Bone marrow (tissue), 2 donors: ENCODE results near the gene HOXB5.

Experiments
- DNase-seq, 2 donors: peaks; one replicate each; lab custom pipeline; 2025; lab: John Stamatoyannopoulos, UW

HOXB5 gene

DNA sequence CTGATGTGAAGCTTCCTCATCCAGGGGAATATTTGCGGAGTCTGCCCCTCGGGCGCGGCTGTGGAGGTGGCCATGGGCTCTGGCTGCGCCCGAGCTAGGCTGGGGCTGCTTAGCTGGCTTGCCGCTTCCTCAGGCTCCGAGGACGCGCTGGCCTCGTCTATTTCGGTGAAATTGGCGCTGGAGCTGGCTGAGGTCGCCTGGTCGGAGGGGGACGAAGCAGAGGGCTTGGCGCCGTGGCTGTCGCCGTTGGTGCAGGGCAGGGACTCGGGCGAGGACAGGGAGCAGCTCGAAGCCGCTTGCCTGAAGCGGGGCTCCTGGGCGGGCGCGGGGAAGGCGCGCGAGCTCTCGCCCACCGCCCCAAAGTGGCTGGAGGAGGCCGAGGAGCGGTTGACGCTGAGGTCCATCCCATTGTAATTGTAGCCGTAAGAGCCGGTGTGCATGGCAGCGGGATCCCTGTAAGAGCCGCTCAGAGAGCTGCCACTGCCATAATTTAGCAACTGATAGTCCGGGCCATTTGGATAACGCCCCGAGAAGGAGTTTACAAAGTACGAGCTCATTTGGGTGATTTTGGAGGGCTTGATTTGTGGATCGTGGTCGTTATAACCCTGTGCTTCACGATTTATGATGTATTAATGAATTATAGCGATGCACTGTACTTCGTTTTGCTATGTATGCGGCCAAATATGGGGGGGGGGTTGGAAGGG lies at the start of gene HOXB5:
TSS of gene HOXB5 (minus strand) at position 654 of the 704 bp plus-strand sequence. CDS start at position 557, 97 bp downstream.
- DNase-seq: peak in 1 of 2 donors; percentile 57

GRCh38 chr17:48642843-48643696 lies 49.5 kb upstream of the HOXB5 start:
- no peak for DNase-seq

GRCh38 chr17:48642059-48642842 lies 48.7 kb upstream of the HOXB5 start:
- DNase-seq: no peak

DNA sequence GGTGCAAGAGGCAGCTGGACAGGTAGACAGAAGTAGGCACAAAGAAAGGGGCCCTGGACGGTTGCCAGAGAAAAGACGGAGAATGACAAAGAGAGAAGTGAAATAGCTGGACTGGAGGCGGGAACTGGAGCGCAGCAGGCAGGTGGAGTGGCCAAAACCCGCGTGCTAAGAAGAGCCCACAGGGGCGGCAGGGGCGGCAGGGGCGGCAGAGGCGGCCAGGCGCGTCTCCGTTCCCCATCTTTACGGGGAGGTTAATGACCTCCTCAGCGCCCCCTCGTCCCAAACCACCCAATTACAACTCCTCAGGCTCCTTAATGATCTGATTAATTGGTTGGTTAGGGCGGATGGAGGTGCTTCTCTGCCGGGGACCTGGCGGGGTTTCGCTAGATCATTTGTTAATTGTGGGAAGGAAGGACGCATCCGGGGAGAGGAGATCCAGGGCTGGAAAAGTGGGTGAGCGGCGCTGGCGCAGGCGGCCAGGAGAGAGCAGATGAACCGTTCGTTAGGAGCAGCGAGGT lies 48.0 kb upstream of the HOXB5 start:
- DNase-seq: no peak

DNA sequence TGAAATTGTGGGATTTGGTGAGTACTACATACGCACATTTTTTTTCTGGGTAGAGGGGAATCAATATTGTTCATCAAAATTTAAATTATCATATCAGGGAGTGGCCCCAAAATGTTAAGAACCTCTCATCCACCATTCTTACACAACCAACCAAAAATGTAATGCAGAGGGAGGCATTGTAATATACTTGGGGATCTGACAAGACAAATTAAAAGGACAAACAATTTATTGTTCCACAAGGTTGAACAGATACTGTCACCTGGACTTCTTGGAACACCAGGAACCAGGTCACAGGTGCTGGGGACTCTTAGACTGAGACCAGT lies 47.2 kb upstream of the HOXB5 start:
- no peak for DNase-seq

DNA sequence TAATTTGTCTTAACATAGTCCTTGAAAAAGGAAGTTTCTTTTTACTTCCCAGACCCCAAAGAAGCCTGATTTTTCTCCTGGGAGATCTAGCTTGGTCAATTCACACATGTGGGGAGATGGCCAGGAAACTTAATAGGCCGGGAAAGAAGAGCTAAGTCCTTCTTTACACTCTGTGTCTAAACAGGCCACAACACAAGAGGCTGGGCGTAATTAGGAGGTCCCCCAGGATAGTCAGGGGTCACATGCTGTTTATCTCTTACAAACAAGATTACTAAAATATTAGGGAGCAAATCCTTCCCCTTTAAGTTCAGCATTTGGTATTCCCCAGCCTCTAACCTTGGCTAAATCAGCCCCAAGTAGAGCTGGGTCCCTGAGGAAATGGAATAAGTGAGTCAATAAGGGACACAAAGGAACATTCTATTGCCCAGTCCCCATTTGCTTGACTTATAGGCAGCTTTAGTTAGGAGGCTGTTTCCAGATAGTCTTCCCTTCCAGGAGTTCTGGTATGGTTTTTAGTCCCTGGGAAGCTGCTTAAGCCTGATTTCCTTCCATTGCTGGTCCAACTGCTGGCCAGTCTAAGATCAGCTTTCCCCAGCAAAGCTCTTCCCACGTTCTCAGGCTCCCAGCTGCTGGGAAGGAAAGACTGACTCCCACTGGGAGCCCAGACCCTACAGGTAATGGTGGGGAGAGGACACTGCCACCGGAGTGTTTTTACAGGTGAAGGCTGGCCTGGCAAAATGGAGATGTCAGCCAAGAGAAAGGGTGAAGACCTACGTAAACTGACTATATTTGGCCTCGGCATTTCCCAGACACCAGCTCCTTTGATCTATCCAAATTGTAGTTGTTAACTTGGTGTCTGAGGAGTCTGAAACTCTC lies 46.6 kb upstream of the HOXB5 start:
- DNase-seq: no peak

DNA sequence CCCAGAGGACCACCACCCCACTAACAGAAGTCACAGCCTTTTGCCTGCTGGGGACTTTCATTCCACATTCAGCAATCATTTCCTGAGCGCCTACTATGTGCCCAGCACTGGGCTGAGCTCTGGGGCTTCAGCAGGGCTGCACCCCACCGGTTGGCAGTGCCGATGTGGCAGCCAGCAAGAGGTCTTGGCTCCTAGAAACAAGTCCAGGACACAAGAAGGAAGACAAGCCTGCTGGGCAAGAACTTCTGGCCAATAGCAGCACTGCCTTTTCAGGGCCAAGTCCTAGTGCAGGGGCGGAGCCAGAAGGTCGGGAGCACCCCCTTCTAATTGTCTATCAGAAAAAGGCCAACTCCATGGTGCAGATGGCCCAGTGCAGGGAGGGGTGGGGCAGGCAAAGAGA lies 45.6 kb upstream of the HOXB5 start:
- DNase-seq: no peak

GRCh38 chr17:48637323-48638260 lies 44.0 kb upstream of the HOXB5 start:
- no peak for DNase-seq

DNA sequence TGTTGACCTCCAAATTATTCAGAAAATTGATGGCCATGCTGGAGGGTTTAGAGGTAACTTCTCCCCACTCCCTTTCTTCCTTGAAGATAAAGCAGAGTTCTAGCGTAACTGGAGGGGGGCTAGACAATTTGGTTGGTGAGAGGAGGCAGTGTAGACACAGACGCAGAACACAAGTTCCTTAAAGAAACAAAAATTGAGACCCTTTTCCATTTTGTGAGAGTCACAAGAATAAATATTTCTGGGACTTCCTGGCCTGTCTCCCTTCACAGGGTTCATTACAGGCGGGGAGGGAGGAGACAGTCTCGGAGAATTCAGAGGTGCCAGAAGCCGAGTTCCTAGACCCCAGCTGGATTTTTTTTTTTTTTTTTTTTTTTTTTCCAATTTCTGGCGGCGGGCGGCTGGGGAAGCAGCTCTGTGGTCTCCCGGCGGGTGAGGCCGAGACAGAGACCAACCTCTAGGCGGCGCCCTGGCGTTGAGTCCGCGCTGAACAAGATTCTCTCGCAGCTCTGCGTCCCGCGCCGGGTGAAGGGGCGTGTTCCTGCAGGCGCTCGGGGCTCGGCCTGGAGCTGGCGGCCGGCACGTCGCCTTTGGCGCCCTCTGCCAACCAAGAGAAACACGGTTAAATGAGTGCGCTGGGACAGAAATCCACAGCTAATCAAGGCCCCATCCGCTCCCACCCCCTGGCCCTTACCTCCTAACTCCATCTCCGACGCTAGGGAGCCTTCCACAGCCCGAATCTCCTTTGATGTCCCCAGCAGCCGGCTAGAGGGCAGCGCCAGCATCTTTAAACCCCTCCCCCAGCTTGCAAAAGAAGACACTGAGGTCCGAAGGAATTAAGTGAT lies 42.8 kb upstream of the HOXB5 start:
- DNase-seq: peak in 1 of 2 donors; percentile 43

GRCh38 chr17:48634493-48635208 lies 41.1 kb upstream of the HOXB5 start:
- DNase-seq: no peak

DNA sequence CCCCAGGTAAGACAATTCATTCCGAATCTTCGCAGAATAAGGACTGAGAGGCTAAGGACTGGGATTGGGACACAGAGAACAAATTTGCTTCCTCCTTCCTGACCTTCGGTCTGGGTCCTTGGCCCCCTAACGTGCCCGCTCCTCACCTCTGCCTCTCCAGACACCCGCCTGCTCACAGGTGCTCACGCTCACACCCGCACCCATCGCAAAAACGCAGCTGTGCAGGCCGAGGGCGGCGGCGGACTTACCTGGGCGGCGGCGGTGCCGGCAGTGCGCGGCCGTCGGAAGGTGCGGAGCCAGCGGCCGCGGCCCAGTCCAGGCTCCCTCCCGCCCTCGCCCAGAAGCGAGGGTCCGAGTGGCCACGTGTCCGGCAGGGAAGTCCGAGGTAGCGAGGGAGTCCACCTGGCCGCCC lies 39.7 kb upstream of the HOXB5 start:
- DNase-seq: no peak

- DNase-seq: no peak
These were observed 39.1 kb upstream of the HOXB5 start for GRCh38 chr17:48632579-48633265.

- DNase-seq: no peak
These were observed 38.4 kb upstream of the HOXB5 start for GRCh38 chr17:48631693-48632578.

DNA sequence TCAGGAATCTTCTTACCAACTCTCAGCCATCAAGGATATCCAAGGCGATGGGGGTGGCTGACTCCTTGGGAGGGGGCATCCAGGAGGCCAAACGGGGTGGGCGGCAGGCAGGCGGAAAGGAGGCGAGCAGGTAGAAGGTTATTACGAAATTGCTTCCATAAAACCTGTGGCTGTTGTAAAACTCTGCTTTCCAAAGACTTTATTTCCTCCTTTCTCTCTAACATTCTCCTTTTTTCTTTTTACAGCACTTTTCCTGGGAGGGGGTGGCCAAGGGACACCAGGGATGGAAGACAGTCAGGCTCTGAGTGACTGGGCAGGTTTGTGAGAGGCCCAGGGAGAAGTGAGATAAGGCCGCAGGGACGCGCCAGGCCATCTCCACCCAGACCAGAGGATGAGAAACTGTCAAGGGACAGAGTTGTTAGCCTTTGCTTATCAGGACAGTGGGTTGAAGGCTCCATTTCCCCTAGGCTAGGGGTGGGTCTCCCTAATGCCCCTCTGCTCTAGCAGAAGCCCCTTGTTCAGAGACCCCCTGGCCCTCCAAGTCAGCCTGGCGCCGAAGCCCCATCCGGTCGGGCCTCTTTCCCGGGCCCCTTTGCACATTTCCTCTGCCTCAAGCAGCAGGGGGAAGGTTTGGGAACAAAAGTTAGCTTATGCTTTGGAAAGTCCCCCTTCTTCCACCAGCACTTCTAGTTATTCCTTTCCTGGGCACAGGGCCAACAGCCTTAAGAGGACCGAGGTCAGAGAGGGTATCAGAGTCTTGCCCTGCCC lies 37.5 kb upstream of the HOXB5 start:
- no peak for DNase-seq

DNA sequence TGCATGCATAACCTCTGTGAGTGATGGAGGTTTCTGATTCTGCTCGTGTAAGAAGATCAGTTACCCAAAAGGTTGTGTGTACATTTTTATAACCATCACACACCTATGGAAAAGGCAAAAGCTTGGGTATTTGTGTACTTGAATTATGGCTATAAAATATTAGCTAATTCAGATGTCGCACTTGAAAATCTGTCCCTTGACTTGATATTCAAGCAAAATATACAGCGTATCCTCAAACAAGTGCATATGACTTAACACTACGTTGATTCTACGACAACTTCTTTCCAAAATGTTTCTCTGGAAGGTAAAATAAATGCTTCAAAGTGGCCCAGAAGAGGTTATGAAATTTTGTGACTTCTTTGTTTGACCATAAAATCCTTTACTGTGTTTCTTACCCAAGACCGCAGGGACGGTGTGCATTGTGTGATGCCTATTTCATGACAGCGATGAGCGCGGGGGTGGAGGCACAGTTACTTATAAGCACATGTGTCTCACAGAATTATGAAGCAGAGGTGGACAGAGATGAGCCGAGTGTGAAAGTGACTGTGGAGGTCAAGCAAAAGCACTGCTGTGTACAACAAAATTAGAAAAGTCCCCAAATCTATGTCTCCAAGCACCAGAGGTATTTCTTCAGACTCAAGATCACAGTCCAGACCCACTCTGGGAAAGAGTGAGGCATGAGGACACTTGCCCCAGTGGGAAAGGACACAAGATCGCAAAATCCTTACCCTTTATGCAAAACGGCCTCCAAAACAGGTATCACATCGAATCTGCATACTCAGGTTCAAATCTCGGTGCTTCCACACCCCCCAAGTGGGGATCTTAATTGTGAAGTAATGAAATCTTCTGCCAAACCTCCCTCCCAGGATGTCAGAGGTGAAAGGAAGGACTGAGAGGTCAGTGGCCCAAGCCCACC lies 36.7 kb upstream of the HOXB5 start:
- no peak for DNase-seq
